Heart left ventricle (tissue), 13 donors: Measurements from ENCODE around the gene SLC1A7.

Experiments used
- POLR2A ChIP-seq, 2 donors: fragments of 450-650 bp; IDR thresholded peaks; one replicate each; pipeline ENCODE4 v1.6.1; 2017; ENCODE audit warnings: antibody characterized with exemption in 2 of 2, mild to moderate bottlenecking in 2 of 2, moderate library complexity in 2 of 2
- TF ChIP-seq, protein P1 (sequence below), 12 donors: fragments of 200-600 bp; sonication (generic) in 4 of 12; IDR thresholded peaks; one replicate each; pipeline versions ENCODE4 v1.5.0 to v1.8.0; 2018 to 2022; ENCODE audit warnings: antibody characterized with exemption in 12 of 12, mild to moderate bottlenecking in 5 of 12
- donor health status: ischemic (EF 13 %, LVEDD 7.1; RV severe dilation, severe dysfunction).
- donor health status: DM: no; HTN: yes; CAD: no.
- donor health status: DM: no; HTN: no; CAD: no.
- donor health status: ischemic (EF 25% LVEDD 6.9; RV normal size, moderate dysfunction).
- donor health status: ischemic (EF 25% LVEDD 5.7; RV mildly dilated, moderate dysfunction).
- donor health status: ischemic (EF 35%, LVEDD 5.7; RV mildly dilated, moderate dysfunction).
- donor health status: nonischemic (EF 11% LVEDD 7.7; RV severe dilation, severe dysfunction).
- donor health status: DM: yes; HTN: yes; CAD: no.
- donor health status: PGD.
- donor health status: ischemic (EF 29% LVEDD 5.4; RV normal size, mild dysfunction).
- donor health status: nonischemic (EF 23%, LVEDD 6.1; RV moderate dilation, normal function).

DNA sequence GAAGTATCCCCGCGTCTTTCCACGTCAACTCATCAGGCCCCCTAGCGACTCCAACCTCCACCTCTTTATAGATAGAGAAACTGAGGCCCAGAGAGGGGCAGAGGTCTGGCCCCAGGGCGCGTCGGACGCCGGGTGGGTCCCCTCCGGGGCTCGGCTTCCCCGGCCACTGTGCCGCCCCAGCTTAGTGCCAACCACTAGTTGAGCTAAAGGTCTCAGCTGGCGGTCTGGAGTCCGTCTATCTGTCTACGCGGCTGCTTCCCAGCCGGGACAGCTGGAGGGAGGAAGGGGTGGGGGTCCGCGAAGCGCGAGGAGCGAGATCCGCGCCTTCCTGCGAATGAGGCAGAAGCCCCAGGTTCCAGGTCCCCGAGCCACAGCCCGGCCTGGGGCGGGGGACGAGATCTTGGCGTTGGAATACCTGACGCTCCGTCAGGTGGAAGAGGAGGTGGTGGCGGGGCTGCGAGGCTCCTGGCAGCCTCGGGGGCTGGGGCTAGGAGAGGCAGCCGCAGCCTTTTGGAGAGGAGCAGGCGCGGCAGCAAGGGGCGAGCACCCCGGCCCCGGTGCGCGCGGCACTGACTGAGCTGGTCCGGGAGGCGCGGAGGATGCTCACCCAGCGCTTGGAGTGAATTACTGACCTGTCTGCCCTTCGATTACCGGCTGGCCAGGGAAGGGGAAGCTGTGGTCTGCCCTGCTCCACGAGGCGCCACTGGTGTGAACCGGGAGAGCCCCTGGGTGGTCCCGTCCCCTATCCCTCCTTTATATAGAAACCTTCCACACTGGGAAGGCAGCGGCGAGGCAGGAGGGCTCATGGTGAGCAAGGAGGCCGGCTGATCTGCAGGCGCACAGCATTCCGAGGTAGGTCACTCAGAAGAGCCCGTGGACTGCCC, 79.5 kb downstream of the SLC1A7 start:
- TF ChIP-seq, protein P1, sequence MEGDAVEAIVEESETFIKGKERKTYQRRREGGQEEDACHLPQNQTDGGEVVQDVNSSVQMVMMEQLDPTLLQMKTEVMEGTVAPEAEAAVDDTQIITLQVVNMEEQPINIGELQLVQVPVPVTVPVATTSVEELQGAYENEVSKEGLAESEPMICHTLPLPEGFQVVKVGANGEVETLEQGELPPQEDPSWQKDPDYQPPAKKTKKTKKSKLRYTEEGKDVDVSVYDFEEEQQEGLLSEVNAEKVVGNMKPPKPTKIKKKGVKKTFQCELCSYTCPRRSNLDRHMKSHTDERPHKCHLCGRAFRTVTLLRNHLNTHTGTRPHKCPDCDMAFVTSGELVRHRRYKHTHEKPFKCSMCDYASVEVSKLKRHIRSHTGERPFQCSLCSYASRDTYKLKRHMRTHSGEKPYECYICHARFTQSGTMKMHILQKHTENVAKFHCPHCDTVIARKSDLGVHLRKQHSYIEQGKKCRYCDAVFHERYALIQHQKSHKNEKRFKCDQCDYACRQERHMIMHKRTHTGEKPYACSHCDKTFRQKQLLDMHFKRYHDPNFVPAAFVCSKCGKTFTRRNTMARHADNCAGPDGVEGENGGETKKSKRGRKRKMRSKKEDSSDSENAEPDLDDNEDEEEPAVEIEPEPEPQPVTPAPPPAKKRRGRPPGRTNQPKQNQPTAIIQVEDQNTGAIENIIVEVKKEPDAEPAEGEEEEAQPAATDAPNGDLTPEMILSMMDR (IDR thresholded peaks at IDR 0.05): no peak
- TF ChIP-seq POLR2A (IDR thresholded peaks at IDR 0.05): no peak
